HG03469 (cell line): ENCODE measurements around the gene USP30.
"Not testable (repeated sequence)": the region's sequence is repeated elsewhere in the genome, so short reads cannot be mapped to it uniquely, and the experiment has no call there.

Experiments used
- ATAC-seq: cut with Tn5 transposase; IDR thresholded peaks from one replicate; pipeline ENCODE4 v1.9.1; 2021; ENCODE audit warnings: mild to moderate bottlenecking, moderate library complexity, moderate number of reproducible peaks; ENCODE audit not compliant: unreplicated experiment

The USP30 gene

GRCh38 chr12:109052414-109053323, at the start of gene USP30:
Gene USP30 (plus strand): TSS chr12:109052576. CDS start chr12:109052679, 103 bp downstream.
- ATAC-seq: no peak

- no peak for ATAC-seq
Measured at GRCh38 chr12:109004017-109004416, 48.4 kb upstream of the USP30 start.

- ATAC-seq: no peak
Measured at GRCh38 chr12:109009766-109010165, 42.6 kb upstream of the USP30 start.

- ATAC-seq: no peak
Measured at GRCh38 chr12:109010259-109010658, 42.1 kb upstream of the USP30 start.

GRCh38 chr12:109014984-109015765, 37.2 kb upstream of the USP30 start:
- no peak for ATAC-seq

- ATAC-seq: no peak
Measured at GRCh38 chr12:109016016-109016415, 36.4 kb upstream of the USP30 start.

- ATAC-seq: no peak
Measured at GRCh38 chr12:109016978-109017377, 35.4 kb upstream of the USP30 start.

- no peak for ATAC-seq
Measured at GRCh38 chr12:109018296-109018695, 34.1 kb upstream of the USP30 start.

- ATAC-seq: no peak
Measured at GRCh38 chr12:109020146-109020795, 32.1 kb upstream of the USP30 start.

- no peak for ATAC-seq
Measured at GRCh38 chr12:109020796-109021380, 31.5 kb upstream of the USP30 start, which contains the start of gene SVOP. Gene SVOP (minus strand): TSS chr12:109021068. CDS start chr12:109020868, 200 bp downstream.

GRCh38 chr12:109027767-109028166, 24.6 kb upstream of the USP30 start:
- no peak for ATAC-seq

- not testable (repeated sequence) for ATAC-seq
Measured at GRCh38 chr12:109028624-109029023, 23.8 kb upstream of the USP30 start.

- no peak for ATAC-seq
Measured at GRCh38 chr12:109029411-109029810, 23.0 kb upstream of the USP30 start.

GRCh38 chr12:109033239-109034196, 18.9 kb upstream of the USP30 start:
- ATAC-seq: no peak

- no peak for ATAC-seq
Measured at GRCh38 chr12:109036975-109037374, 15.4 kb upstream of the USP30 start.

GRCh38 chr12:109044241-109044640, 8.1 kb upstream of the USP30 start:
- no peak for ATAC-seq

- ATAC-seq: no peak
Measured at GRCh38 chr12:109047081-109047805, 5.1 kb upstream of the USP30 start.

GRCh38 chr12:109048706-109049105, 3.7 kb upstream of the USP30 start:
- ATAC-seq: not testable (repeated sequence)

- ATAC-seq: not testable (repeated sequence)
Measured at GRCh38 chr12:109049794-109050193, 2.6 kb upstream of the USP30 start.
